ENCODE measurements around the gene KLK10.

GRCh38 chr19:51014242-51014641 lies 5.3 kb downstream of the KLK10 start:
- TF ChIP-seq CTCF (conservative IDR thresholded peaks at IDR 0.05; ENCODE audit: low read depth, low read length) (no peak), EZH2 (IDR thresholded peaks at IDR 0.05; ENCODE audit: borderline replicate concordance, low read depth, low read length, poor library complexity, severe bottlenecking) (no peak)
